KMS-11 (cell line): ENCODE data around the gene EFCAB11.

Source experiments
- H2AFZ ChIP-seq: fragments of 200-600 bp; sonication (generic); 2 replicates; pipeline ENCODE4 v1.6.1; 2016; ENCODE audit warnings: antibody characterized with exemption, mixed run types, low read depth
- H3K27ac ChIP-seq: fragments of 200-600 bp; sonication (generic); 2 replicates; pipeline ENCODE4 v1.6.1; 2016; ENCODE audit warnings: mild to moderate bottlenecking, mixed run types
- H3K27me3 ChIP-seq: fragments of 200-600 bp; sonication (generic); 2 replicates; pipeline ENCODE4 v1.6.1; 2017; ENCODE audit warnings: mild to moderate bottlenecking, low read depth, mixed run types, moderate library complexity; ENCODE audit not compliant: insufficient read depth
- H3K36me3 ChIP-seq: fragments of 200-600 bp; sonication (generic); 2 replicates; pipeline ENCODE4 v1.6.1; 2017; ENCODE audit warnings: mild to moderate bottlenecking, mixed run types; ENCODE audit not compliant: insufficient read depth
- H3K4me1 ChIP-seq: fragments of 200-600 bp; sonication (generic); 2 replicates; pipeline ENCODE4 v1.6.1; 2016; ENCODE audit warnings: mild to moderate bottlenecking, low read depth, mixed run types; ENCODE audit not compliant: poor library complexity, severe bottlenecking
- H3K4me2 ChIP-seq: fragments of 200-600 bp; sonication (generic); 2 replicates; pipeline ENCODE4 v1.7.0; 2016; ENCODE audit warnings: mild to moderate bottlenecking, mixed run types
- H3K4me3 ChIP-seq: fragments of 200-600 bp; sonication (generic); IDR thresholded peaks from 2 replicates; pipeline ENCODE4 v1.6.1; 2017; ENCODE audit warnings: low read depth, low read length, mixed read lengths; ENCODE audit not compliant: insufficient read depth
- H3K79me2 ChIP-seq: fragments of 200-600 bp; sonication (generic); 2 replicates; pipeline ENCODE4 v1.6.1; 2016; ENCODE audit warnings: low read depth, mixed run types; ENCODE audit not compliant: insufficient read depth
- H3K9ac ChIP-seq: fragments of 200-600 bp; sonication (generic); 2 replicates; pipeline ENCODE4 v1.6.1; 2016; ENCODE audit warnings: mild to moderate bottlenecking, mixed run types
- H4K20me1 ChIP-seq: fragments of 200-600 bp; sonication (generic); 2 replicates; pipeline ENCODE4 v1.6.1; 2016; ENCODE audit warnings: mild to moderate bottlenecking, mixed run types; ENCODE audit not compliant: insufficient read depth
- CTCF ChIP-seq: fragments of 200-600 bp; sonication (generic); conservative IDR thresholded peaks from 2 replicates; pipeline ENCODE4 v1.6.1; 2017; ENCODE audit warnings: low read depth, mild to moderate bottlenecking, antibody characterized with exemption, low read length, moderate library complexity, mixed read lengths

EFCAB11 gene

GRCh38 chr14:89851106-89851505 lies 103.4 kb downstream of the EFCAB11 start:
- no peaks in the 10 kb centered on the region for H3K4me1 ChIP-seq
- no peaks in the 10 kb centered on the region for H3K27me3 ChIP-seq
- no peaks in the 10 kb centered on the region for H3K79me2 ChIP-seq
- H3K36me3 ChIP-seq = no peaks in the 10 kb centered on the region
- H3K4me3 ChIP-seq = no peak overlapping the region
- no peak overlapping the region for H2AFZ ChIP-seq
- H3K27ac ChIP-seq = no peak overlapping the region
- H3K9ac ChIP-seq = no peak overlapping the region
- no peaks in the 10 kb centered on the region for H4K20me1 ChIP-seq
- no peak for TF ChIP-seq CTCF
- H3K4me2 ChIP-seq = no peak overlapping the region

- Histone ChIP-seq H3K27me3 (no peaks in the 10 kb centered on the region), H3K4me3 (no peak overlapping the region), H3K79me2 (no peaks in the 10 kb centered on the region), H2AFZ (no peak overlapping the region), H3K9ac (no peak overlapping the region), H3K4me1 (no peaks in the 10 kb centered on the region), H4K20me1 (no peaks in the 10 kb centered on the region), H3K4me2 (no peak overlapping the region), H3K27ac (no peak overlapping the region), H3K36me3 (no peaks in the 10 kb centered on the region)
- TF ChIP-seq CTCF = no peak
These were observed 104.6 kb downstream of the EFCAB11 start for GRCh38 chr14:89849931-89850330.

GRCh38 chr14:89848165-89848564 lies 106.4 kb downstream of the EFCAB11 start:
- Histone ChIP-seq H2AFZ (no peak overlapping the region), H3K4me3 (no peak overlapping the region), H3K79me2 (no peaks in the 10 kb centered on the region), H3K27ac (no peak overlapping the region), H3K4me2 (no peak overlapping the region), H3K9ac (no peak overlapping the region), H3K27me3 (no peaks in the 10 kb centered on the region), H3K4me1 (no peaks in the 10 kb centered on the region), H4K20me1 (no peaks in the 10 kb centered on the region), H3K36me3 (no peaks in the 10 kb centered on the region)
- TF ChIP-seq CTCF = no peak

- Histone ChIP-seq H3K4me2 (no peak overlapping the region), H3K9ac (no peak overlapping the region), H2AFZ (no peak overlapping the region), H3K79me2 (no peaks in the 10 kb centered on the region), H3K4me3 (no peak overlapping the region), H3K4me1 (no peaks in the 10 kb centered on the region), H3K27me3 (no peaks in the 10 kb centered on the region), H3K27ac (no peak overlapping the region), H3K36me3 (no peaks in the 10 kb centered on the region), H4K20me1 (no peaks in the 10 kb centered on the region)
- TF ChIP-seq CTCF = no peak
These were observed 109.2 kb downstream of the EFCAB11 start for GRCh38 chr14:89845346-89845745.
